Transverse colon (tissue), 4 donors: ENCODE data around the gene HECW1. TPM values are rescaled to one million over a fixed set of nuclear protein-coding genes. Genes with fewer than 3 reads are reported as not detected.
"Not testable (repeated sequence)": the region's sequence is repeated elsewhere in the genome, so short reads cannot be mapped to it uniquely, and the experiment has no call there.

Experiments
- DNase-seq: peaks from one replicate; pipeline ENCODE4 v3.0.0-alpha.2; 2019
- H3K27ac ChIP-seq, 4 donors: fragments of 200-600 bp; sonication (generic); 2 replicates each; pipeline ENCODE4 v1.5.1; 2016 to 2018; ENCODE audit warnings: inconsistent platforms in 4 of 4
- H3K27me3 ChIP-seq: fragments of 200-600 bp; sonication (generic); 2 replicates; pipeline ENCODE4 v1.5.1; 2017; ENCODE audit warnings: inconsistent platforms
- H3K36me3 ChIP-seq, 4 donors: fragments of 200-600 bp; sonication (generic); 2 replicates each; pipeline ENCODE4 v1.5.1; 2017 to 2019; ENCODE audit warnings: inconsistent platforms in 4 of 4
- H3K4me1 ChIP-seq, 4 donors: fragments of 200-600 bp; sonication (generic); 2 replicates each; pipeline ENCODE4 v1.5.1; 2017 to 2020; ENCODE audit warnings: inconsistent platforms in 4 of 4
- H3K4me3 ChIP-seq, 4 donors: fragments of 200-600 bp; sonication (generic); 1 replicate in 1 of 4; 2 replicates in 3 of 4; pipeline versions ENCODE4 v1.5.1 to v1.6.1; 2017 to 2019; ENCODE audit warnings: inconsistent platforms in 4 of 4
- H3K9me3 ChIP-seq, 2 donors: fragments of 200-600 bp; sonication (generic); 2 replicates each; pipeline ENCODE4 v1.5.1; 2017 to 2019; ENCODE audit warnings: inconsistent platforms in 2 of 2
- CTCF ChIP-seq, 5 experiments: fragments of 200-600 bp in 3 of 5; fragments of 450-650 bp in 2 of 5; sonication (generic) in 3 of 5; IDR thresholded peaks; 1 replicate in 2 of 5; 2 replicates in 3 of 5; pipeline ENCODE4 v1.5.1; 2016 to 2017; ENCODE audit warnings: antibody characterized with exemption in 5 of 5, inconsistent platforms in 3 of 5, mild to moderate bottlenecking in 2 of 5, moderate library complexity in 1 of 5
- EP300 ChIP-seq: sonication (generic); formaldehyde crosslinking; IDR thresholded peaks from one replicate; pipeline ENCODE4 v1.6.1; 2017; ENCODE audit warnings: antibody characterized with exemption, low read depth
- POLR2A ChIP-seq: fragments of 450-650 bp; IDR thresholded peaks from one replicate; pipeline ENCODE4 v1.6.1; 2016; ENCODE audit warnings: antibody characterized with exemption, mild to moderate bottlenecking, moderate library complexity
- POLR2AphosphoS5 ChIP-seq, 3 donors: sonication (generic); formaldehyde crosslinking; IDR thresholded peaks; one replicate each; pipeline ENCODE4 v1.6.1; 2016; ENCODE audit warnings: antibody characterized with exemption in 3 of 3
- WGBS, 2 donors: methylation state at CpG; one replicate each; pipeline ENCODE4 v1.1.5; 2018; ENCODE audit warnings: low coverage in 1 of 2; 5-methylcytosine and 5-hydroxymethylcytosine counted together
- in situ Hi-C, 4 donors: fragments of 200-750 bp; cut with MboI; loops; one replicate each; pipeline versions ENCODE4 v1.15.0 to v1.15.1; 2017; ENCODE audit warnings: low sequenced_read_pairs in 3 of 4, low pct_ligation_motif_present in 1 of 4, low pct_unique_long_range_greater_than_20kb in 1 of 4
- intact Hi-C: fragments of 100-400 bp; cut with DNase I; formaldehyde crosslinking; loops from one replicate; pipeline ENCODE4 v1.15.1; 2023; ENCODE audit warnings: low total_unique reads
- total RNA-seq, 4 donors: library from RNA; depleted of rRNA; stranded (reverse); fragments of >200 nt; gene quantifications; one replicate each; pipeline ENCODE4 v1.1.0, GENCODE V29; 2016

Gene HECW1
- 1 to 10 TPM in 2 of 4 donors, not detected in 2; 1.1 to 1.4 TPM for total RNA-seq

GRCh38 chr7:43112459-43112940 is at the start of gene HECW1:
Gene HECW1, plus strand, starts transcription at chr7:43112647. Its CDS starts 131,259 bp downstream, at chr7:43243906.
- no peaks in the 10 kb centered on the region for H3K9me3 ChIP-seq
- peaks cover 0 to 22% (median 17%) of the 10 kb centered on the region in 4 donors for H3K4me1 ChIP-seq
- intact Hi-C loops, result no loop called here
- DNase-seq, result no peak
- H3K36me3 ChIP-seq, result no peaks in the 10 kb centered on the region
- in situ Hi-C loops, result no loop called here
- 19% methylated on average over 41 of the region's 46 CpGs; no CpG with 5 or more reads in 1 of the 2 donors for WGBS, 2 donors
- H3K27ac ChIP-seq, result no peak within 1 kb of the TSS
- H3K4me3 ChIP-seq, result peak within 1 kb of the TSS in 2 of 4 donors; percentile 11 to 43
- TF ChIP-seq POLR2AphosphoS5 (IDR thresholded peaks at IDR 0.05) (no peak), POLR2A (no peak), CTCF (IDR thresholded peaks at IDR 0.05) (no peak), EP300 (no peak)
- H3K27me3 ChIP-seq, result peaks cover 89% of the 10 kb centered on the region

GRCh38 chr7:43071604-43072003 is 40.8 kb upstream of the HECW1 start:
- H3K27me3 ChIP-seq, result no peaks in the 10 kb centered on the region
- H3K36me3 ChIP-seq, result no peaks in the 10 kb centered on the region
- WGBS, 2 donors, result 40 to 57% methylated on average over 2 to 7 of the region's 7 CpGs
- H3K4me1 ChIP-seq, result no peaks in the 10 kb centered on the region
- intact Hi-C loops (no loop called here), in situ Hi-C loops (no loop called here)
- no peak overlapping the region for H3K4me3 ChIP-seq
- H3K9me3 ChIP-seq, result no peaks in the 10 kb centered on the region
- H3K27ac ChIP-seq, result no peak overlapping the region
- no peak for DNase-seq
- TF ChIP-seq POLR2A (no peak), POLR2AphosphoS5 (IDR thresholded peaks at IDR 0.05) (no peak), EP300 (no peak), CTCF (IDR thresholded peaks at IDR 0.05) (no peak)

- no peak for DNase-seq
- Histone ChIP-seq H3K4me3 (no peak overlapping the region), H3K27me3 (no peaks in the 10 kb centered on the region), H3K9me3 (no peaks in the 10 kb centered on the region), H3K27ac (no peak overlapping the region), H3K4me1 (no peaks in the 10 kb centered on the region), H3K36me3 (no peaks in the 10 kb centered on the region)
- intact Hi-C loops (no loop called here), in situ Hi-C loops (no loop called here)
- no peak for TF ChIP-seq CTCF (IDR thresholded peaks at IDR 0.05)
- TF ChIP-seq POLR2A, result no peak
- no peak for TF ChIP-seq EP300
- no peak for TF ChIP-seq POLR2AphosphoS5 (IDR thresholded peaks at IDR 0.05)
- WGBS, 2 donors, result 25 to 27% methylated on average over 6 of the region's 6 CpGs
Measured at GRCh38 chr7:43072530-43072929, 39.9 kb upstream of the HECW1 start.

DNA sequence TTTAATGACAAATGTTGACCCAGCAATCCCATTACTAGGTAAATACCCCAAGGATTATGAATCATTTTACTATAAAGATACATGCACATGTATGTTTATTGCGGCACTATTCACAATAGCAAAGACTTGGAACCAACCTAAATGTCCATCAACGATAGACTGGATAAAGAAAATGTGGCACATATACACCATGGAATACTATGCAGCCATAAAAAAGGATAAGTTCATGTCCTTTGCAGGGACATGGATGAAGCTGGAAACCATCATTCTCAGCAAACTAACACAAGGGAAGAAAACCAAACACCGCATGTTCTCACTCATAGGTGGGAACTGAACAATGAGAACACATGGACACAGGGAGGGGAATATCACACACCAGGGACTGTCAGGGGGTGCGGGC is 38.6 kb upstream of the HECW1 start:
- in situ Hi-C loops, H3K27ac ChIP-seq, H3K4me3 ChIP-seq, intact Hi-C loops, H3K9me3 ChIP-seq, H3K4me1 ChIP-seq, H3K36me3 ChIP-seq, DNase-seq, H3K27me3 ChIP-seq: not testable (repeated sequence)
- WGBS, 2 donors, result 88 to 97% methylated on average over 3 to 4 of the region's 4 CpGs

DNA sequence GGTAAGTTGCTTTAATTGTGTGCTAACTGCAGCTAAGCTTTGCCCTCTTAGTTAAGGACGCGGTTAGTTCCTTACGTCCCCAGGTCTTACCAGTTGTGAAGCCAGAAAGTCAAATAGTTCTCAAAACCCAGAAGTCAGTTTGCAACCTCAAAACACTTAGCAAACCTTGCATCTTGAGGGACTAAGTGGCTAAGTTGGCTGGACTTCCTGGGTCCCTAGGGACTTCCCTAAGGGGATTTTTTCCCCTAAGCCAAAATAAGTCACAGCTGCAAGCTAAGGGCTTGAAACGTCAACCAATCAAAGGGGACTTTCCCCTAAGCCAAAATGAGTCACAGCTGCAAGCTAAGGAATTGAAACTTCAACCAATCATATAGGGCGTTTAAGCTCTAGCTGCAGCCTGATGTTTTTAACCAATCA is 36.2 kb upstream of the HECW1 start:
- WGBS, 2 donors, result 57 to 76% methylated on average over 4 to 5 of the region's 5 CpGs
- no peak for TF ChIP-seq EP300
- TF ChIP-seq POLR2AphosphoS5 (IDR thresholded peaks at IDR 0.05), result no peak
- TF ChIP-seq POLR2A, result no peak
- TF ChIP-seq CTCF (IDR thresholded peaks at IDR 0.05), result no peak

More for the DNA sequence above, 36.2 kb upstream of the HECW1 start:
- H3K27me3 ChIP-seq, result no peaks in the 10 kb centered on the region
- no peaks in the 10 kb centered on the region for H3K4me1 ChIP-seq
- H3K4me3 ChIP-seq, result no peak overlapping the region
- H3K36me3 ChIP-seq, result no peaks in the 10 kb centered on the region
- H3K9me3 ChIP-seq, result no peaks in the 10 kb centered on the region
- in situ Hi-C loops, result no loop called here
- H3K27ac ChIP-seq, result no peak overlapping the region
- intact Hi-C loops, result no loop called here
- no peak for DNase-seq
